HG03571 (cell line): ENCODE results near the gene CPE.
A peak's percentile ranks its signal among the peaks of the same experiment; 100 is the strongest.
"Not testable (repeated sequence)": the region's sequence is repeated elsewhere in the genome, so short reads cannot be mapped to it uniquely, and the experiment has no call there.

Source experiments
- ATAC-seq: cut with Tn5 transposase; IDR thresholded peaks from one replicate; pipeline ENCODE4 v1.9.1; 2021; ENCODE audit not compliant: unreplicated experiment

CPE gene

GRCh38 chr4:165378745-165379677 lies at the start of gene CPE:
Gene CPE (plus strand): TSS chr4:165379008. CDS start chr4:165379222, 214 bp downstream.
- peak; percentile 73 for ATAC-seq

- ATAC-seq: no peak
Measured at GRCh38 chr4:165330071-165330470, 48.7 kb upstream of the CPE start.

DNA sequence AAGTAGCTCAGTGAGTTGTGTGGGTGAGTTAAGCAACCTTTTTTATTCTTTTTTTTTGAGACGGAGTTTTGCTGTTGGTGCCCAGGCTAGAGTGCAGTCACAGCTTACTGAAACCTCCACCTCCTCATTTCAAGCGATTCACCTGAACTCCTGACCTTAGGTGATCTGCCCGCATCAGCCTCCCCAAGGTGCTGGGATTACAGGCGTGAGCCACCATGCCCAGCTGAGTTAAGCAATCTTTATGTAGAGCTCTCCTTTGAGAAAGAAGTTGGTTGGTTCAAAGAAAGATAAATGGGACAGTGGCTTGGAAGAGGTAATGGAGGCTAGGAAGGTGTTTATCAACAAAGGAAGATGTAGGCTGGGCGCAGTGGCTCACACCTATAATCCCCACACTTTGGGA lies 48.1 kb upstream of the CPE start:
- ATAC-seq: no peak

DNA sequence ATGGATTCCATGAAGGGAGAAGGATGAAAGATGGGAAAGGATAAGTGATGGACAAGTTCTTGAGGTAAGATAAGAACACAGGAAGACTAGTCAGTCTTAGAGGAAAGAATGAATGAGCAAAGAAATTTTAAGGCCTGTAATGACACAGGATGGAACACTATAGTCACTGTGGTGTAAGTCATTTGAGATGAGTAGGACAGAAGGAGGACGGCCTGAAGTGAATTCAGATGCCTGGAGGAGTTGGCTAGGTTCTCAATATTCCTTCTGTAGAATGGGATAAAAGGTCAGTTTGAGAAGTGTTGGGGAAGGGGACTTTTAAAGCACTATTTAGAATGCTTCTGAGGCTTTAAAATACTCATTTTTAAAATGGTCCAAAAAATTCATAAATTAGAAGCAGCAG lies 47.4 kb upstream of the CPE start:
- ATAC-seq: no peak

DNA sequence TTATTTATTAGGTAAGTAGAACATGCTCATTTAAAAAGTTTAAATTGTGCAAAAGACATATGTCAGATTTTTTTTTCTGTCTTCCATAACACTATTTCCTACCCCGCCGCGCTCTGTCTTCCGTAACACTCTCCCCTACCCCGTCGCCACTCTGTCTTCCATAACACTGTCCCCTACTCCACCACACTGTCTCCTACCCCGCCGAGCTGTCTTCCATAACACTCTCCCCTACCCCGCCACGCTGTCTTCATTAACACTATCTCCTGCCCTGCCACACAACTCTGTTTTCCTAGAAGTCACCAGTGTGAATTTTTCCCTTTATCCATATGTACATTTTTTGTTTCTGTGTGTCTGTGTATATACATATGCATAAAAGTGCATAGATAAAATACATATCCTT lies 47.0 kb upstream of the CPE start:
- no peak for ATAC-seq

- no peak for ATAC-seq
Measured at GRCh38 chr4:165332502-165332901, 46.3 kb upstream of the CPE start.

DNA sequence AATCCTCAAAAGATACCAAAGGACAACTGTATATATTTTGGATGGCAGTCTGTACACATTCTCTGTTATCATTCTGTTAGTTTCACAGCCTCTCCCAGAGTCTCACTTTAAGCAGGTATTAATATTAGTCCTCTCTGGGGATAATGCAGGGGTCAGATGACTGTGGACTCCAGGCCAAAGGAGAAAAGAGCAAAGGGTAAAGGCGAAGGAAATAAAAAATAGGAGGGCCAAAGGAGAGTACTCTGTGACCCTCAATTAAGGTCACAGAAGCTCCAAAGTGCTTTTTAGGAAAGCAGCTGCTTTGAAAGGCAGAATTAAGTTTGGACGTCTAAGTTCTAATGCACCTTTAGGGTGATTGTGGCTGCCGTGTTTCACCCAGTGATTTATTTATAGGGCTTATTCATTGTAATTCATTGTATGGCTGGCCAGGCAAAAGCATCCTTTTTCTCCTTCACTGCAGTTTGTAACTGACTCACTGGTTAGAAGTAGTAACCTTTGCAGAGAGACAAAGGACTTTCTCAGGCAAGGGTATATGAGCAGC lies 43.6 kb upstream of the CPE start:
- no peak for ATAC-seq

GRCh38 chr4:165336743-165337142 lies 42.1 kb upstream of the CPE start:
- ATAC-seq: no peak

DNA sequence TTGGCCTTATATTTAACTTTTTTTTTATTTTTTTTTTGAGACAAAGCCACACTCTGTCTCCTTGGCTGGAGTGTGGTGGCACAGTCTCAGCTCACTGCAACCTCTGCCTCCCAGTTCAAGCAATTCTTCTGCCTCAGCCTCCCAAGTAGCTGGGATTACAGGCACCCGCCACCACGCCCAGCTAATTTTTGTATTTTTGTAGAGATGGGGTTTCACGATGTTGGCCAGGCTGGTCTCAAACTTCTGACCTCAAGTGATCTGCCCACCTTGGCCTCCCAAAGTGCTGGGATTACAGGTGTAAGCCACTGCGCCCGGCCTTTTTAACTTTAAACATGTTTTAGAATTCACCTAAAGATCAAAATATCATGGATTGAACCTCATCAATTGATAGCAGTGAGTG lies 36.5 kb upstream of the CPE start:
- ATAC-seq: not testable (repeated sequence)

DNA sequence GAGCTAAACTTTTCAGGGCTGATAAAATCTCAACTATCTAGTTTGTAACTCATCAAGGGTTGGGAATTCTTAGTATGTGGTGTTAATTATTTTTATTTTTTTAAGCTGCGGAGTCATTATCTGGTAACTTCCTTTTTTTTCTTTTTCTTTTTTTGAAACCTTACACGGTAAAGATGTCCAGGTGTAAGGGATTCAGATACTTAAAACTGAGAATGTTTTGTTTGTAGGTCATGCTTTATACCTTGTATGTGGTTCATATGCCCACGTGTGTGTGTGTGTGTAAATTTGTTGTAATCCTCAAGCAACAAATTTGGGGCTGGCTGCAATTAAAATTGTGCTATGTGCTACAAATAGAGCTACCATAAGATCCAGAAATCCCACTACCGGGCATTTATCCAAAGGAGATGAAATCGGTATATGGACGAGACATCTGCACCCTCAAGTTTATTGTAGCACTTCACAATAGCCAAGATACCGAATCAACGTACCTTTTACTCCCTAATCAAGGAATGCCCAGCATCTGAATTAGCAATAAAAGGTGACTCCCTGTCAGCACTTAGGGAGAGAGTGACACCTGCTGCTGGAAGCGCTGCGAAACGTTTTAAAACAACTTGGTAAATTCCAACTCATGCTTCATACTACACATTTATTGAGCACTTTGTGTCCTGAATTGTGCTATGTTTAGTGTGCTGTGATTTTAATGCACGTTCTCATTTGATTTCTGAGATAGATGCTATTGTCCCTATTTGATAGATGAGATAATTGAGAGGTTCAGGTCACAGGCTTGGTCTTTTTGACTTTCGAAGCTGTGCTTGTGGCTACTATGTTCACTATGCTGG lies 35.2 kb upstream of the CPE start:
- ATAC-seq: no peak

GRCh38 chr4:165345666-165346417 lies 33.0 kb upstream of the CPE start:
- no peak for ATAC-seq

GRCh38 chr4:165347647-165348569 lies 30.9 kb upstream of the CPE start:
- ATAC-seq: no peak

GRCh38 chr4:165351359-165352130 lies 27.3 kb upstream of the CPE start:
- no peak for ATAC-seq

DNA sequence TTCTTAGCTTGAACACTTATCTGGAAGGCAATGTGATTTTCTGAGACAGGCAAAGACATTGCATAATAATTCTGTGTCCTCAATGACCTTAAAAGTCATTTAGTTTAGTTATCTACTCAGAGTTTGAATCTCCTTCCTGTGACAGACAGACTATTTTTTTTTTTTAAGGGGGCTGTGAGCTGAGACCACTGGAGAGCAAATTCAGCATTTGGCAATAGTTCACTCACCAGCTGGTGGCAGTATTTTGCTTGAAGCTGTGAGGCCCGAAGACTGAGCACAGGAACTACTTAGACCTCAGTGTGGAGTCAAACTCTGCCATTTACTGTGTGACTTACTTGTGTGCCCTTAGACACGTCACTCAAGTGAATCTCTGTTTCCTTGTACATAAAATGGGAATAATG lies 22.9 kb upstream of the CPE start:
- ATAC-seq: no peak

- no peak for ATAC-seq
Measured at GRCh38 chr4:165359506-165359905, 19.3 kb upstream of the CPE start.

DNA sequence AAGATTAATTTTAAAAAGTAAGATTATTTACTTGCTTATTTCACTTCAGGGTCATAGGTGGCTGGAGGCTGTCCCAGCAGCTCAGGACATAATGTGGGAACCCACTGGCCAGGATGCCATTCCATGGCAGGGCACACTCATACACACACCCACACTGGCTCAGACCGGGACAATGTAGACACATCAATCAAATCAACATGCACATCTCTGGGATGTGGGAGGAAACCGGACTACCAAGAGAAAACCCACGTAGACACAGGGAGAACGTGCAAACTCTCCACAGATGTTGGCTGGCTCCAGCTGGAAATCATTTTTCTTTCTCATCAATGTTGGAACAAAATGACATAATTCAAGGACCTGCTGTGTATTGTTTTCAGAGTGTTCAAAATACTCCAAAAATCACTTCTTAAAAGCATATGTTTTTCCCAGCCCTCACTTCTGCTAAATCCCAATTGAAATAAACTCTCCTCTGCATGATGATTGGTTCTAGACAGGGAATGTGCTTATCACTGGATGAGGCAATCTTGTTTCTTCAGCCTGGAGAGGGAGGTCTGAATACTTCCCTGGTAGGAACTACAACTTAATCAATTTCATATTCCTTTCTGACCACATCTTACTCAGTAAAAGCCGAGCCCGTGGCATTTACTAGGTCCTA lies 18.6 kb upstream of the CPE start:
- ATAC-seq: no peak

DNA sequence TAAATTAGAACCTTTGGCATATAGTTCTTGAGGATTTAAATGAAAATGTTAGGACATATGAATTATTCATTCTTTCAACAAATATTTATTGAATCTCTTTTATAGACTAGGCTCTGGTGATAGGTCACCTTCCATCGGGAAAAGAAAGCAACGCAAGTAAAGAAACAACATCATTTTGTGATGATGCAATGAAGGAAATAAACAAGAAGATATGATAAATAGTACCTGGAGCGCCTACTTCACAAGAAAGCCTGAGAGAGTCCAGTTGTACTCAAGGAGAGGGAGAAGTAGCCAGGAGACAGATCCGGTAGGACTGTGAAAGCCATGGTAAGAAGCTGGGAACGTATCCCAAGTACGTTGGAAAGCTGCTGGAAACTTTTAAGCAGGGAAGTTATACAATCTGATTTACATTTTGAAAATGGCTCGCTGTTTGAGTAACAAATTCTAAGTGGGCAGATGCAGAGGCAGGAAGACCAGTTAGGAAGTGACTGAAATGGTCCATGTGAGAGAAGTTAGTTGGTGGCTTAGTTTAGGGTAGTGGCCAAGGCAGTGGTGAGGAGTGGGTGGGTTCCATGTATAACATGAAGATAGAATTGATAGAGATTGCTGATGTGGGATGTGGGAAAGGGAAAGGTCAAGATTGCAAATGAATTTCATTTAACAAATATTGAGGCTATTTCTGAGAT lies 17.7 kb upstream of the CPE start:
- ATAC-seq: no peak

DNA sequence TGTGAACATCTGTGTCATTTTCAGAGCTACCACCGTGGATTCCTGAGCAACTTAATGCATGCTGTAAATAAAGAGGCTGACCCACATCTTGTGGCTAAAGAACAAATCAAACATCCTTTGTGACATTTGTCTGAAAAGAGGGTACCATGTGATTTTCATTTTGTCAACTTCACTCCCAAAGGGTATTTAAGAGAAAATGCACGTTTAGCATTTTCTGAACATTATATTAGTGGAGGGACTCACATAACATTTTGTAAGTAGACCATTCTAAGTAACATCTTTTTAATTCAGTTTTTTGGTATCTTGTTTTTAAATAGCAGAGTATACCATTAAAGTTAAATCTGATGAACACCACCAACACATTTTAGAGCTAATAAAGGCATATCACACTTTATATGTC lies 17.0 kb upstream of the CPE start:
- no peak for ATAC-seq
